ENCODE results near the gene OR52I1.

OR52I1 gene

GRCh38 chr11:4643682-4644081 is 49.8 kb downstream of the OR52I1 start, which contains the start of gene OR51E1:
OR51E1 (plus strand) TSS chr11:4643982; CDS start chr11:4652527, 8,545 bp downstream.
- H3K27me3 ChIP-seq (ENCODE audit: control insufficient read depth, insufficient read depth, low read length), result no peaks in the 10 kb centered on the region
- H3K9me3 ChIP-seq (ENCODE audit: control insufficient read depth, insufficient read depth, low read length), result no peaks in the 10 kb centered on the region
- H3K27ac ChIP-seq (ENCODE audit: low read depth, low read length), result no peak within 1 kb of the TSS
- H3K36me3 ChIP-seq (ENCODE audit: control insufficient read depth, insufficient read depth, low read length), result no peaks in the 10 kb centered on the region
- no peak within 1 kb of the TSS for H3K9ac ChIP-seq (ENCODE audit: low read depth, low read length)
- H3K4me1 ChIP-seq (ENCODE audit: control insufficient read depth, insufficient read depth, low read length), result no peaks in the 10 kb centered on the region
- H3K4me3 ChIP-seq (ENCODE audit: low read depth, low read length), result no peak within 1 kb of the TSS

GRCh38 chr11:4644233-4644632 is 50.4 kb downstream of the OR52I1 start:
- Histone ChIP-seq H3K9me3 (ENCODE audit: control insufficient read depth, insufficient read depth, low read length) (no peaks in the 10 kb centered on the region), H3K9ac (ENCODE audit: low read depth, low read length) (no peak overlapping the region), H3K27ac (ENCODE audit: low read depth, low read length) (no peak overlapping the region), H3K4me3 (ENCODE audit: low read depth, low read length) (no peak overlapping the region), H3K27me3 (ENCODE audit: control insufficient read depth, insufficient read depth, low read length) (no peaks in the 10 kb centered on the region), H3K36me3 (ENCODE audit: control insufficient read depth, insufficient read depth, low read length) (no peaks in the 10 kb centered on the region), H3K4me1 (ENCODE audit: control insufficient read depth, insufficient read depth, low read length) (no peaks in the 10 kb centered on the region)
